NCI-H2029 treated with DMSO at 0.1 percent for 48 hours (cell line): ENCODE measurements around the gene ZFAND5.

Experiments used
- DNase-seq: peaks from one replicate; lab custom pipeline; 2025; lab: John Stamatoyannopoulos, UW

Gene ZFAND5

DNA sequence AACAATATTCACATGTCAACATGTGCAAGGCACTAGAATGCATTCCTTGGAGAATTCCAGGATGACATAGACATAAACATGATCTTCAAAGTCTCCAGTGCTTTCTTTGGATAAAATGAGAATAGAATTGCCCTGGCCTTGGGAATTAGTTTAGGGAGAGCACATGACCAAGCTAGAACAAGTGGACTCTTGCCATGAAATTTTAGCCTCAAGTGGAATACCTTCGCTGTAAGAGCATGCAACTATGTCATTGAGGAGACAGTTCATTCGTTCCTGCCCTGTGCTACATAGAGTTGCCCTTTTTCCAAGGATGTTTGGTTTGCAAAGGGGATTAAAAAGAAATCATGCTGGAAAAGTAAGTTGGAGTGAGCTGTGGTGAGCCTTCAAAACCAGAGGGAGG is 42.7 kb downstream of the ZFAND5 start:
- no peak for DNase-seq

DNA sequence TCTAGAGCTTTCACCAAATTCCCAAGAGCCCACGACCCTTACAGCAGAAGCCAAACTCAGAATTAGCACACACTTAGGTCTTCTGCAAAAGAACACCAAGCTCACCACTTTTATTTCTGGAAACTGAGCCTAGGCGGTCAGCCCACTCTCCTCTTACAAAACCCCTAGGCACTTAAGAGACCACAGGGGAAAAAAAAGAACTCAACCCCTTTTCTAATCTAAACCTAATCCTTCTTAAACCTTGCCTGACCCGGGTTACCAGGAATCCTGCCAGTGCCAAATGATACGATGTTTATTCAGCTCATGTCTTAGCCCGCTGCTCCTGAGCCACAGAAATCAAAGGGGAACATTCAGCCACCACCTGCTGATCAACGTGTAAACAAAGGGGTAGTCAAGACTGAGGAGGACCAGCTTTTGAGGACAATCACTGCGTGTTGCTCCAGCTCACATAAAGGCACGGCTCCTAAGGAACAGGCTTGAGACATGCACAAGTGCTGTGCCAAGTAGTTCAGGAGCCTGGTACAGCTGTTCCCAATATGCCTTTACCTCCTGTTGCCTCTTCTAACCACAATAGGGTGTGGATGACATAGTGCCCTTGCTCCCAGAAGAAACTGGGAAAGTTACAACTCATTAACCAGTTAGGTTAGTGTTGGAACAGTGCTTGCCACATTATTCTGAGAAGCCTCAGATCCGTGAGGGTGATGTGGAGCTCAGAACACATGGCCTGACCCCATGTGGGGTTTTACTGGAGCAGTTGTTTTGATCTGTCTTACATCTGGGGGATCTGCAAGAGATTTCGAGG is 49.3 kb downstream of the ZFAND5 start:
- peak; percentile 71 for DNase-seq

DNA sequence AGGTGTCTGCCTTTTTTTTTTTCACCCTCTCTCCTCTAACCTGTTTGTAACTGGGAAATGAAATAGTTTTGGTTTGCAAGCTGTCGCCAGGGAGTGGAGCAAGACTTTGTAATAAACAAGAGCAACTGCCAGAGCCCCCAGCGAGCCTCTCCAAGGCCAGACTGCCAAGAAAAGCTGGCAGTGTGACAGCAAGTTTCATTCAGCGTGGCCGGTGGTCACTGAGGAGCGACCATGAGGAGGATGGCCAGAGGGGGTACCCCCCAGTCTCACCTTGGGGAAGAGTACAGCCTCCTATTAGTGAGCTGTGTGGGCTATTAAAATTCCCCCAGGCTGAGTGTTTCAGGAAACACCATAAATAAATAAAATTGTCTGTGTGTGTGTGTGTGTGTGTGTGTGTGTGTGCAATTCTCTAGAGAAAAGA is 49.9 kb downstream of the ZFAND5 start:
- DNase-seq: peak; percentile 47

DNA sequence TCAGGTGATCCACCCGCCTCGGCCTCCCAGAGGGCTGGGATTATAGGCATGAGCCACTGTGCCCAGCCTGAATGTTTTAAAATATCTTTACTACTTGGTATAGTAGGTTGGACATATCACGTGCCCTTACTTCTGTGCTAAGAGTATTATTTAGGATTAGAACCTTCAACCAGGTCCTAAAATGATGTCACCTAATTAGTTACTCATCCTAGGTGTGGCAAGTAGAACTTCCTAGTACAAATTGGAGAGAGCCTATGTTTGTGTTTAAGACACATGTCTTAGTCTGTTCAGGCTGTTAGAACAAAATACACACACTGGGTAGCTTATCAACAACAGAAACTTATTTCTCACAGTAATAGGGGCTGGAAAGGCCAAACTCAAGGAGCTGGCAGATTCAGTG is 51.5 kb downstream of the ZFAND5 start:
- DNase-seq: no peak

DNA sequence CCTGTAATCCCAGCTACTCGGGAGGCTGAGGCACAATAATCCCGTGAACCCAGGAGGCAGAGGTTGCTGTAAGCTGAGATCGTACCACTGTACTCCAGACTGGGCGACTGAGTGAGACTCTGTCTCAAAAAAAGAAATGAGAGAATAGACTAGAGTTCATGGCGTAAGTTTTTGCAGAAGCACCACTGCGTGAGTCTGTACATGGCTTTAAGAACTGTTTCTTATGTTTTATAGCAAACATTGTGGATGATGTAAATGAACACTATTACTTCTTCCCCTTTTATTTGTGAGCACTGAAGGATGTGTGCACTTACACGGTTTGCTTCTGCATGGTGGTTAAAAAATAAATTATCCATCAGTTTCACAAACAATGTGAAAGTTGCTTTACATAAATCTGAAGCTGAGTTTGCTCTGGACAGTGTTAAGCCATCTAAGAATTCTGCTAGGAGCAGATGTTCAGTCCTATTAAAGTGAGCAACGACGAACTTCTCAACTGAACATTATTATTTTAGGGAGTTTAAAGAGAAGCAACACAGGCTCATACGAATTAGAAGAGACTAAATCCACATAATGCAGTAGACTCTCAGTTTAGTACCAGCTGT is 52.5 kb downstream of the ZFAND5 start:
- DNase-seq: no peak

DNA sequence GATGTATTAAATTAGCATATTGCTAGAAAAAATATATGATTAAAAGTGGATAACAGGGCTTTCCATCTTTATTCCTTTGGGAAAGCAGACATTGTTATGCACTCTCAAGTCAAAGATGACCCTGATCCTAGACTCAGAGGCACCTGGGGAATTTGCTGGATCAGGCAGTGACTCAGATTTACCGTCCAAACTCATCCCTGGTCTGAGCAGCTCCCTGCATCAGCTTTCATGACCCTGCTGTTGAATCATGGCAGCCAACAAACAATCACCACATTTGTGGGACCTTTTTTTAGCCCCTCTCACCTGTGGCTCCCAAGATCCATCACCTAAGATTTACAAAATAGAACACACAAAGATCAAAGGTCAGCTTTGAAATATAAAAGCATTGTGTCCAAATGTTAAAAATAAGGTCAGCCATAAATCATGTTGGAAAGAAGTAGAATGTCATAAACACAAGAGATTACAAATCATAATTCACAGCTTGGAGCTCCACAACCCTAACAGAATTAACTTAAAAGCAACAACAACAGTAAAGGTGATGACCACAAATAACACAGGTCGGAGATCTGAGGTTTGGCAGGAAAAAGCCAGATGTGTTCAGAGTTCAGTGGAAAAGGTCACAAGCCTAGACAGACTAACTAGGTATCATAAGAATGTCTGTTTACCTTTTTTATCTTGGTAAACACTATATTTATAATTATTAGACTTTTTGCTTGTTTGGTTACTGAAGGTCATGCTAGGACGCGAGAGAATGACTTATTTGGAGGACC is 55.5 kb downstream of the ZFAND5 start:
- DNase-seq: no peak

DNA sequence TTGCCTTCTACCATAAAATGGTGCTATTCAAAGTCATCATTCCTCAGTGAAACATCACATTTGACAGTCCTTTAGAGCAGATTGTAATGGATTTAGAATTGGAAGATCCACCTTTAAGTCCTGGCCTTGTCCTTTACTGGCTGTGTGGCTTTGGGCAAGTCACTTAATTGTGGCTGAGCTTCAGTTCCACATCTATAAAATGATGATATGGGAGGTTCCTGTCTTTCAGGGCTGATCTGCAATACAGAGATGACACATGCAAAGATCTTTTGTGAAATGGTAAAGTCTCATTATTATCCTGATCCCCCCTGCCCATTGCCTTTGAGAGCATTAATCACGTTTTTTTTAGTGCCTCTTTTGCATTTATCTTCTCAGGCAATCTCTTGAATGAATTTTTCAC is 58.2 kb downstream of the ZFAND5 start:
- no peak for DNase-seq

DNA sequence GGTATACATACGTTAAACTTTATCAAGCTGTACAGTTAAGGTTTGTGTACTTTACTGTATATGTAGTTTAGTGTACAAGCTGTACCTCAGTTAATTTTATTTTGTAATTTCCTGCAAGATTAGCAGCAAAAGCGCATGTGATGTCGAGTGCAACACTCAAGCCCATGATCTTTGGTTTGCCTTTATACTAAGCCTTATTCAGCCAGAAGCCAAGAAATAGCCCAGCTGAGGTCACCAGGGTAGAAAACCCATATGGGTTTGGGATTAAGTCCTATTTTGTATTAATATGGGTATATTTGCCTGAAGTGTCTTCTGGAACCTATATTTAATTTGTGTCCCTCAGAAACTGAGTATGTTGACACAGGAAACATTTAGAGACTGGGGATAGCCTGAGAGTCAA is 59.3 kb downstream of the ZFAND5 start:
- DNase-seq: no peak

DNA sequence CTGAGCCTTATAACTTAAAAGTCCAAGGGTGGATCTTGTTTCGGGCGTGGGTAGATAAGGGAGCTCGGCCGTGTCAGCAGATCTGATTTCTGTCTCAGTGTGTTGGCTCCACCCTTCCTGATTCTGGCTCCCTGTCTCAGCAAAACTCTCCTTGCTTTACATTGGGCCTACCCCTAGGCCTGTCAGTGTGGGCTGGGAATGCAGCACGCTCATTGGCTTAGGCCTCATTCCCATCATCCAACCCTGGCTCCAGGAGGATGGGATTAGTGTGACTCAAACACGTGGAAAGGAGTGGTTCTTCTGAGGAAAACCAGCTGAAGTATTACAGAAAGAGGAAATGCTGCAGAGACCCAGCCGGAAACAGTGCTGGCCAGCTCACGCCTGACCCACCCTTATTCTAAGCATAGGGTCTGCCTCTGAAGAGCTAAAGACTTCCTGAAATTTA is 59.9 kb downstream of the ZFAND5 start:
- DNase-seq: no peak

DNA sequence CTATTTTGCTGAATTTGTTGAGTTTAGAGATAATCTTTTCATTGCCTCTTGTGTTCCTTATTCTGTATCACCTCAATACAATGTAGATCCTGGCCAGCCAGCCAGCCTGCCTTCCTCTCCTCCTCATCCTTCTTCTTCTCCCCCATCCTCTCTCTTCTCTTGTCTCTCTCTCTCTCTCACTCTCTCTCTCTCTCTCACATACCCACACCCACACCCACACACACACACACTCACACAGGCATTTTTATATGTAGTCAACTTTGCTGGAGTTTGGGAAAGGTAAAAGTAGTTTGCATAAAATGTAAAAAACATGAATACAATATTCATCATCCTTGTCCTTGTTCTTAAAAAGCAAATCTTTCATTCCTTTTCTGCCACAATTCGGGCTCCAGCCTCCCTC is 60.5 kb downstream of the ZFAND5 start:
- no peak for DNase-seq
